Measurements from ENCODE around the gene SLC6A6. TPM values are rescaled to one million over a fixed set of nuclear protein-coding genes. Genes with fewer than 3 reads are reported as not detected.

The SLC6A6 gene
- total and polyA plus RNA-seq, 2 donors (not counting 1 experiment from before 2014, with no cell fraction given), result 8.9 to 24.0 TPM

DNA sequence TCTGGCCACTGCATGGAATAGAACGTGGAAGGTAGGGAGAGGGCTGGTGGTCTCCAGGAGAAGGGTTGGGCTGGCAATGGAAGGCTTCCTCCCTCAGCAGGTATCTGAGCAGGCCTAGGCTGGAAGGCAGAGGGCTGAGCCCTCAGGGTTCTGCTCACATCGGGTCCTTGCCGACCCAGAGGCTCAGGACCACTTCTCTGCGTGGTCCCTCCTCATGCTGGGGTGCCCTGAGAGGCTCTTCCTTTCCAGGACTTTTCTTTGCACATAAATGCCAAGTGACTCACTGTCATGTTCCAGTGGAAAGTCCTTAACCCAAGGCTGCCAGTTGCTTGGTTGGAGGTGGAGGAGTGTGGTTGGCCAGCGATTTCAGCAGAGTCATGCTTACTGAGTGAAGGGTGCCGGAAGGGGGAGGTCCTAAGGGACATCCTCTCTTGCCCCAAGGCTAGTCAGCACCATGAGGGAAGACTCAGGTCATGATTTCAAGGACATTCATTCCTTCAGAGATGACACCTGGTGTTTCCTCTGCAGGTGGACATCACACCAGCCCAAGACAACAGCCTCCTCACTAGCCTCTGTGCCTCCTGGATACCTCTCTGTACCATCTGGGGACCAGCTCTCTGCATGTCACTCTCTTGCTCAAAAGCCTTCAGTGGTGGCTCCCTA is 8.2 kb downstream of the SLC6A6 start:
- peak; percentile 70 to 85 for DNase-seq (ENCODE audit: low read depth in 2 of 2)
- Histone ChIP-seq H3K4me3 (replicated peaks in 1 of 4; ENCODE audit: control extremely low read depth in 1 of 4, insufficient read depth in 1 of 4, low read depth in 3 of 4, low read length in 4 of 4) (no peak overlapping the region), H3K4me1 (ENCODE audit: control insufficient read depth, extremely low read depth, insufficient read depth, low read length) (peaks cover 17% of the 10 kb centered on the region), H2AFZ (ENCODE audit: low read length) (no peak overlapping the region), H4K20me1 (ENCODE audit: control insufficient read depth, extremely low read depth, insufficient read depth, low read length) (no peaks in the 10 kb centered on the region), H3K4me2 (ENCODE audit: extremely low read depth, insufficient read depth, low read length) (peak overlapping the region; percentile 5), H3K27ac (ENCODE audit: insufficient read depth, low read length) (peak overlapping the region; percentile 80), H3K36me3 (ENCODE audit: control insufficient read depth, insufficient read depth, low read length) (no peaks in the 10 kb centered on the region), H3K27me3 (ENCODE audit: control insufficient read depth, insufficient read depth, low read length) (no peaks in the 10 kb centered on the region), H3K9me3 (ENCODE audit: control insufficient read depth, insufficient read depth, low read depth, low read length) (no peaks in the 10 kb centered on the region), H3K9ac (ENCODE audit: insufficient read depth, low read length) (peak overlapping the region; percentile 4), H3K79me2 (ENCODE audit: control insufficient read depth, insufficient read depth, low read length) (peaks cover 21% of the 10 kb centered on the region)
- TF ChIP-seq CTCF (conservative IDR thresholded peaks at IDR 0.05 in 1 of 2, IDR thresholded peaks at IDR 0.05 in 1 of 2; ENCODE audit: low read depth in 1 of 2, low read length in 2 of 2) (no peak), EZH2 (IDR thresholded peaks at IDR 0.05; ENCODE audit: low read length, missing control alignments) (no peak)

GRCh38 chr3:14411166-14411526 is 8.7 kb downstream of the SLC6A6 start:
- no peak overlapping the region for H3K4me3 ChIP-seq (replicated peaks in 1 of 4; ENCODE audit: control extremely low read depth in 1 of 4, insufficient read depth in 1 of 4, low read depth in 3 of 4, low read length in 4 of 4)
- H3K79me2 ChIP-seq (ENCODE audit: control insufficient read depth, insufficient read depth, low read length), result peaks cover 18% of the 10 kb centered on the region
- no peaks in the 10 kb centered on the region for H3K9me3 ChIP-seq (ENCODE audit: control insufficient read depth, insufficient read depth, low read depth, low read length)
- H4K20me1 ChIP-seq (ENCODE audit: control insufficient read depth, extremely low read depth, insufficient read depth, low read length), result no peaks in the 10 kb centered on the region
- H3K4me1 ChIP-seq (ENCODE audit: control insufficient read depth, extremely low read depth, insufficient read depth, low read length), result peaks cover 17% of the 10 kb centered on the region
- no peak for DNase-seq (ENCODE audit: low read depth in 2 of 2)
- H2AFZ ChIP-seq (ENCODE audit: low read length), result no peak overlapping the region
- no peak overlapping the region for H3K4me2 ChIP-seq (ENCODE audit: extremely low read depth, insufficient read depth, low read length)
- H3K27ac ChIP-seq (ENCODE audit: insufficient read depth, low read length), result peak overlapping the region; percentile 80
- TF ChIP-seq CTCF (conservative IDR thresholded peaks at IDR 0.05 in 1 of 2, IDR thresholded peaks at IDR 0.05 in 1 of 2; ENCODE audit: low read depth in 1 of 2, low read length in 2 of 2) (no peak), EZH2 (IDR thresholded peaks at IDR 0.05; ENCODE audit: low read length, missing control alignments) (no peak)
- H3K36me3 ChIP-seq (ENCODE audit: control insufficient read depth, insufficient read depth, low read length), result no peaks in the 10 kb centered on the region
- H3K27me3 ChIP-seq (ENCODE audit: control insufficient read depth, insufficient read depth, low read length), result no peaks in the 10 kb centered on the region
- no peak overlapping the region for H3K9ac ChIP-seq (ENCODE audit: insufficient read depth, low read length)

DNA sequence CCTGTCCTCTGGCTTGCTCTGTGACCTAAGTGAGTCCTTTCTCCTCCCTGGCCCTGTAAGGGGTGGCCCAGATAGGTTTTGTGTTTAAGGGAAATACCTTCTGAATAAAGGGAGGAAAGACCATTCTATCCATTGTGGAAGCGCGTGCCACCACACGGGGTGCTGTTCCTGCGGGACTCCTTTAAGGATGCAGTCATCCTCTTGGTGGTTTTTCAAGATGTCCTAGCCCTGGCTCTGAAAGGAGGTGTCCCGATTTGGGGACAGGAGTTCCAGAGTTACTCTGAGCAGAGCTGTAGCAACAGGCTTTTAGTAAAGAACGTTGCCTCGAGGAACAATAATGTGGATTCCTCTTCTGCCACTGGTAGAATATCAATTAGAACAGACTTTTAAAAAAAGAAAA is 9.6 kb downstream of the SLC6A6 start:
- no peak overlapping the region for H3K4me3 ChIP-seq (replicated peaks in 1 of 4; ENCODE audit: control extremely low read depth in 1 of 4, insufficient read depth in 1 of 4, low read depth in 3 of 4, low read length in 4 of 4)
- H3K4me1 ChIP-seq (ENCODE audit: control insufficient read depth, extremely low read depth, insufficient read depth, low read length), result peaks cover 17% of the 10 kb centered on the region
- no peaks in the 10 kb centered on the region for H3K27me3 ChIP-seq (ENCODE audit: control insufficient read depth, insufficient read depth, low read length)
- no peak overlapping the region for H2AFZ ChIP-seq (ENCODE audit: low read length)
- H4K20me1 ChIP-seq (ENCODE audit: control insufficient read depth, extremely low read depth, insufficient read depth, low read length), result no peaks in the 10 kb centered on the region
- no peaks in the 10 kb centered on the region for H3K9me3 ChIP-seq (ENCODE audit: control insufficient read depth, insufficient read depth, low read depth, low read length)
- H3K27ac ChIP-seq (ENCODE audit: insufficient read depth, low read length), result no peak overlapping the region
- DNase-seq (ENCODE audit: low read depth in 2 of 2), result no peak
- TF ChIP-seq CTCF (conservative IDR thresholded peaks at IDR 0.05 in 1 of 2, IDR thresholded peaks at IDR 0.05 in 1 of 2; ENCODE audit: low read depth in 1 of 2, low read length in 2 of 2), result peak in 1 of 2 donors; percentile 31
- no peak for TF ChIP-seq EZH2 (IDR thresholded peaks at IDR 0.05; ENCODE audit: low read length, missing control alignments)
- no peaks in the 10 kb centered on the region for H3K36me3 ChIP-seq (ENCODE audit: control insufficient read depth, insufficient read depth, low read length)
- no peak overlapping the region for H3K4me2 ChIP-seq (ENCODE audit: extremely low read depth, insufficient read depth, low read length)
- peaks cover 11% of the 10 kb centered on the region for H3K79me2 ChIP-seq (ENCODE audit: control insufficient read depth, insufficient read depth, low read length)
- no peak overlapping the region for H3K9ac ChIP-seq (ENCODE audit: insufficient read depth, low read length)
